ENCODE measurements around the gene ANKIB1. TPM values are rescaled to one million over a fixed set of nuclear protein-coding genes. Genes with fewer than 3 reads are reported as not detected.

Gene ANKIB1
- total RNA-seq, 1 experiment from 2014 or later: 49.6 TPM

DNA sequence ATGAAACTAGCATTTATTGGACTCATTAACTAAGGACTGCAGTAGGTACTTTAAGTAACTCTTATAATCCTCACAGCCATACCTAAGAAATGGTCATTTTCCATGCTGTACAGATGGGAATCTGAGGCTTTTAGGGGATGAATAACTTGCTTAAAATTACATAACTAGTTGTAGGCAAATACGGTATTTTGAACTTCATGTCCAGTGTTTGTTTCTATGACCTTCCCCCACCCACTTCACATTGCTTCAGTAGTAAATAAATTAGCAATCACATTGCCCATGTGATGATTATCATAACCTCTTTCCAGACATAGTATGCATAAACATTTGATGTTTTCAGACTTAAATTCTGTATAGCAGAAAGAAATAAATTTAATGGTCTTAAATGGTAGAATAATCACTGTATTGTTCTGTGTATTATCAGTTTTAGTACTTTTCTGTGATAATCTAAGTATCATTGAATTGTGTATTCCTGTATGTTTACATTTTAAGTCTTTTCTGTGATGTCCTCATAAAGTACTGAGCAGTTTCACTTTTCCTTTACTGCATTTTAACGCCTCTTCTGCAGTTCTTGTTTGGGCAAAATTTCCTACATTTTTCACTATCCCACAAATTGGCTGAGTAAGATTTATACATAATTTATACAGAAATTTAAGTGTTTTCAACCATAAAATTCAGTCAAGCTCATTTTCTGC, 48.3 kb downstream of the ANKIB1 start:
- intact Hi-C loops (cut with micrococcal nuclease; ENCODE audit: unreplicated experiment): no loop called here
- no peaks in the 10 kb centered on the region for H3K27me3 Mint-ChIP-seq (ENCODE audit: unreplicated experiment)
- CTCF ChIA-PET: no interaction called here

DNA sequence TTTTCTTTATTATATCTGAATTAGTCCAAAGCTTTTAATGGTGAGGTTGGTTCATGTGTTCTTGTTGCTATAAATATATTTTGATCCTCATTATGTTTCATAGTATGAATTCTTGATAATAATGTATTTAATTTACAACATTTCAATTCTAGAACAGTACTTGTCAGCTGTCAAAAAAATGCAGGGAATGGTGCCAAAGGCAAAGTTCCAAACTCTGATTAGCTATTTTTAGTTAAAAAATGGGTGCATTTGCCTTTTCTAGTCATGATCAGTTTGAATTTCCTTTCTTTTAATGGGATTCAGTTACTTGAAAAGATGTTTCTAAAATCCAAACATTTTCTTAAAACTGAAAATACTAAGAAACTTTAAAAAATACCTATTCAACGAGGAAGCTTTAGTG, 49.6 kb downstream of the ANKIB1 start:
- no peak for DNase-seq
- Mint-ChIP-seq H3K27ac (ENCODE audit: unreplicated experiment) (no peak overlapping the region), H3K36me3 (ENCODE audit: insufficient read depth, unreplicated experiment) (peaks cover 4% of the 10 kb centered on the region), H3K4me1 (ENCODE audit: low read depth, unreplicated experiment) (peaks cover 12% of the 10 kb centered on the region), H3K9me3 (ENCODE audit: low read depth, unreplicated experiment) (no peaks in the 10 kb centered on the region), H3K27me3 (ENCODE audit: unreplicated experiment) (no peaks in the 10 kb centered on the region), H3K4me3 (ENCODE audit: low read depth, unreplicated experiment) (no peak overlapping the region)
- CTCF ChIA-PET: no interaction called here
- no TSS peak for BruUV-seq (replicated peaks)
- intact Hi-C loops (cut with micrococcal nuclease; ENCODE audit: unreplicated experiment): no loop called here
- TF ChIP-seq, protein P1, sequence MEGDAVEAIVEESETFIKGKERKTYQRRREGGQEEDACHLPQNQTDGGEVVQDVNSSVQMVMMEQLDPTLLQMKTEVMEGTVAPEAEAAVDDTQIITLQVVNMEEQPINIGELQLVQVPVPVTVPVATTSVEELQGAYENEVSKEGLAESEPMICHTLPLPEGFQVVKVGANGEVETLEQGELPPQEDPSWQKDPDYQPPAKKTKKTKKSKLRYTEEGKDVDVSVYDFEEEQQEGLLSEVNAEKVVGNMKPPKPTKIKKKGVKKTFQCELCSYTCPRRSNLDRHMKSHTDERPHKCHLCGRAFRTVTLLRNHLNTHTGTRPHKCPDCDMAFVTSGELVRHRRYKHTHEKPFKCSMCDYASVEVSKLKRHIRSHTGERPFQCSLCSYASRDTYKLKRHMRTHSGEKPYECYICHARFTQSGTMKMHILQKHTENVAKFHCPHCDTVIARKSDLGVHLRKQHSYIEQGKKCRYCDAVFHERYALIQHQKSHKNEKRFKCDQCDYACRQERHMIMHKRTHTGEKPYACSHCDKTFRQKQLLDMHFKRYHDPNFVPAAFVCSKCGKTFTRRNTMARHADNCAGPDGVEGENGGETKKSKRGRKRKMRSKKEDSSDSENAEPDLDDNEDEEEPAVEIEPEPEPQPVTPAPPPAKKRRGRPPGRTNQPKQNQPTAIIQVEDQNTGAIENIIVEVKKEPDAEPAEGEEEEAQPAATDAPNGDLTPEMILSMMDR (IDR thresholded peaks at IDR 0.05; ENCODE audit: unreplicated experiment): no peak

More for the DNA sequence above, 48.3 kb downstream of the ANKIB1 start:
- TF ChIP-seq, protein P1 (IDR thresholded peaks at IDR 0.05; ENCODE audit: unreplicated experiment): no peak
- Mint-ChIP-seq H3K9me3 (ENCODE audit: low read depth, unreplicated experiment) (no peaks in the 10 kb centered on the region), H3K4me3 (ENCODE audit: low read depth, unreplicated experiment) (no peak overlapping the region), H3K27ac (ENCODE audit: unreplicated experiment) (no peak overlapping the region), H3K36me3 (ENCODE audit: insufficient read depth, unreplicated experiment) (peaks cover 4% of the 10 kb centered on the region), H3K4me1 (ENCODE audit: low read depth, unreplicated experiment) (peaks cover 12% of the 10 kb centered on the region)
- DNase-seq: no peak
- no TSS peak for BruUV-seq (replicated peaks)

DNA sequence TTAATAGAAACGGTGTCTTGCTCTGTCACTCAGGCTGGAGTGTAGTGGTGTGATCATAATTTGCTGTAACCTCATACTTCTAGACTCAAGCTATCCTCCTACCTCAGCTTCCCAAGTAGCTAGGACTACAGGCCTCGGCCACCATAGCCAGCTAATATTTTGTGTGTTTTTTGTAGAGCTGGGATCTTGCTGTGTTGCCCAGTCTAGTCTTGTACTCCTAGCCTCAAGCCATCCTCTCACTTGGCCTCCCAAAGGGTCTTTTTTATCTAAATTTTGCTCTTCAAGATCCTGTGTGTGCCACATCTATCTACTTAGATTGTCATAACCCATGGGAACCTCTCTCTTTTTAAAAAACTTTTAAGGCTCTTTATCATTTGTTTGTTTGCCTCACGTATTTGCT, 50.5 kb downstream of the ANKIB1 start:
- TF ChIP-seq, protein P1 (IDR thresholded peaks at IDR 0.05; ENCODE audit: unreplicated experiment): no peak
- CTCF ChIA-PET: no interaction called here
- no peaks in the 10 kb centered on the region for H3K9me3 Mint-ChIP-seq (ENCODE audit: low read depth, unreplicated experiment)
- no peak for DNase-seq
- peaks cover 4% of the 10 kb centered on the region for H3K36me3 Mint-ChIP-seq (ENCODE audit: insufficient read depth, unreplicated experiment)
- no TSS peak for BruUV-seq (replicated peaks)
- no peak overlapping the region for H3K4me3 Mint-ChIP-seq (ENCODE audit: low read depth, unreplicated experiment)
- intact Hi-C loops (cut with micrococcal nuclease; ENCODE audit: unreplicated experiment): no loop called here
- peaks cover 12% of the 10 kb centered on the region for H3K4me1 Mint-ChIP-seq (ENCODE audit: low read depth, unreplicated experiment)
- no peak overlapping the region for H3K27ac Mint-ChIP-seq (ENCODE audit: unreplicated experiment)
- no peaks in the 10 kb centered on the region for H3K27me3 Mint-ChIP-seq (ENCODE audit: unreplicated experiment)

DNA sequence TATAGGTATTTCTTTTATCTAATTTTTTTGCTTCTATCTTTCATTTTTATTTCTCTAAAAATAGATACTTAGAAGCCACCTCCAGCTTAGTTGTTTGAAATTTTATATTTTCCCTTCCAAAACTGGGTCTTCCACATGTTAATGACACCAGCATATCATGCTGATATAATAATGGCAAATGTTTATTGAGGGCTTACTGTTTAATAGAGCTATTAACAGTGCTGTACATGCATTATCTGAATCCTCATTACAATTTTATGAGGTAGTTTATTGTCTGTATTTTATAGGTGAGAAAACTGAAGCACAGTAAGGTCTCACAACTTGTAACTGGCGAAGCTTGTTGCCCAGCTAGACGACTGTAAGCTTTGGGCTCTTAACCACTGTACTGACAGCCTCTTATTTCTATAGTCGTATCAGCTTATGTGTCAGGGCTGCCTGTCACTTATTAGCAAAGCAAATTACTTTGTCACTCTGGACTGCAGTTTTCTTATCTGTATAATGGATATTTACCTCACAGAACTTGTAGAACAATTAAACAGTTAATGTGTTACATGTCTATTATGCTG, 51.2 kb downstream of the ANKIB1 start:
- Mint-ChIP-seq H3K4me1 (ENCODE audit: low read depth, unreplicated experiment) (peaks cover 12% of the 10 kb centered on the region), H3K27ac (ENCODE audit: unreplicated experiment) (no peak overlapping the region), H3K36me3 (ENCODE audit: insufficient read depth, unreplicated experiment) (peaks cover 4% of the 10 kb centered on the region), H3K4me3 (ENCODE audit: low read depth, unreplicated experiment) (no peak overlapping the region), H3K9me3 (ENCODE audit: low read depth, unreplicated experiment) (no peaks in the 10 kb centered on the region), H3K27me3 (ENCODE audit: unreplicated experiment) (no peaks in the 10 kb centered on the region)
- TF ChIP-seq, protein P1 (IDR thresholded peaks at IDR 0.05; ENCODE audit: unreplicated experiment): no peak
- intact Hi-C loops (cut with micrococcal nuclease; ENCODE audit: unreplicated experiment): no loop called here
- BruUV-seq (replicated peaks): no TSS peak
- no peak for DNase-seq
- CTCF ChIA-PET: no interaction called here
